ENCODE measurements around the gene ADIPOR2. TPM values are rescaled to one million over a fixed set of nuclear protein-coding genes. Genes with fewer than 3 reads are reported as not detected.

Gene ADIPOR2
- total and polyA plus RNA-seq, 10 of the 15 experiments (the other 5 are each of a cell fraction or from before 2014, with no cell fraction given) = 8.6 to 65.0 (median 38.0) TPM

GRCh38 chr12:1787714-1788113 is 96.8 kb downstream of the ADIPOR2 start (continued):
- TF ChIP-seq E2F8 (IDR thresholded peaks at IDR 0.05; ENCODE audit: low read depth, partially characterized antibody) (no peak), FOXM1 (IDR thresholded peaks at IDR 0.05; ENCODE audit: low read depth, low read length) (no peak)

- Histone ChIP-seq H3K4me1 (ENCODE audit: control insufficient read depth, insufficient read depth, low read length) (peaks cover 3% of the 10 kb centered on the region), H2AFZ (ENCODE audit: control insufficient read depth, low read depth, low read length) (no peak overlapping the region), H4K20me1 (ENCODE audit: control insufficient read depth, insufficient read depth) (no peaks in the 10 kb centered on the region), H3K4me3 (no peak overlapping the region), H3K27me3 (replicated peaks in 1 of 2; ENCODE audit: control insufficient read depth in 2 of 2, insufficient read depth in 2 of 2, low read length in 1 of 2) (no peaks in the 10 kb centered on the region), H3K9ac (ENCODE audit: control insufficient read depth, insufficient read depth, low read length) (no peak overlapping the region), H3K4me2 (ENCODE audit: control insufficient read depth, insufficient read depth) (no peak overlapping the region), H3K36me3 (ENCODE audit: control insufficient read depth in 2 of 2, insufficient read depth in 2 of 2, low read length in 1 of 2) (peaks cover 13% of the 10 kb centered on the region in 2 experiments), H3K27ac (ENCODE audit: control insufficient read depth, insufficient read depth) (no peak overlapping the region), H3K79me2 (ENCODE audit: control insufficient read depth, insufficient read depth, low read length) (no peaks in the 10 kb centered on the region), H3K9me3 (replicated peaks; ENCODE audit: control insufficient read depth, insufficient read depth, low read length) (no peaks in the 10 kb centered on the region)
- in situ Hi-C loops (cut with MboI) (loop anchor here (5.0 kb wide), 1 partner anchor 147 kb away; no protein-coding TSS in a partner anchor), intact Hi-C loops (cut with micrococcal nuclease; ENCODE audit: unreplicated experiment) (loop anchor here (5.0 to 10.0 kb wide), 3 partner anchors 93 to 494 kb away; no protein-coding TSS in a partner anchor)
- BruUV-seq (replicated peaks) = no TSS peak
- CTCF ChIA-PET = interaction anchor here (0.7 to 9.5 kb wide), 46 partner anchors 8 to 1349 kb away, joined by 3 to 434 read pairs (median 4); partner anchors contain the start of genes ADIPOR2 and WNT5B
- RAD21 ChIA-PET (ENCODE audit: unreplicated experiment) = interaction anchor here (1.0 to 5.9 kb wide), 16 partner anchors 9 to 672 kb away, joined by 4 to 234 read pairs (median 6); partner anchors contain the start of gene ADIPOR2
- ATAC-seq (no peak), FAIRE-seq (no peak), DNase-seq (ENCODE audit: low read depth, low spot score) (no peak)
- POLR2A ChIA-PET = interaction anchor here (0.7 to 1.6 kb wide), 4 partner anchors 137 to 150 kb away, joined by 3 to 5 read pairs (median 3); no protein-coding TSS in a partner anchor
- SMC1A ChIA-PET (ENCODE audit: uncharacterized antibody, unreplicated experiment) = interaction anchor here (0.7 to 7.6 kb wide), 28 partner anchors 9 to 692 kb away, joined by 3 to 202 read pairs (median 6); no protein-coding TSS in a partner anchor
- WGBS (ENCODE audit: insufficient coverage, insufficient replicate concordance, low lambda C conversion rate, missing lambda C conversion rate) = 75% methylated on average over 7 of the region's 7 CpGs
- TF ChIP-seq PBX3 (IDR thresholded peaks at IDR 0.05; ENCODE audit: insufficient replicate concordance, low read depth, low read length) (no peak), ASH2L (IDR thresholded peaks at IDR 0.05; ENCODE audit: borderline replicate concordance, low read depth) (no peak), SMC3 (IDR thresholded peaks at IDR 0.05; ENCODE audit: borderline replicate concordance, low read length) (no peak), USF2 (IDR thresholded peaks at IDR 0.05; ENCODE audit: borderline replicate concordance, low read depth, low read length) (no peak), ZSCAN29 (IDR thresholded peaks at IDR 0.05) (no peak), CHD1 (IDR thresholded peaks at IDR 0.05; ENCODE audit: low read depth, low read length) (no peak), SMAD5 (IDR thresholded peaks at IDR 0.05; ENCODE audit: low read depth) (no peak), ATF3 (IDR thresholded peaks at IDR 0.05; ENCODE audit: borderline replicate concordance, extremely low read depth, low read depth, low read length) (no peak), SIX5 (IDR thresholded peaks at IDR 0.05; ENCODE audit: low read depth, low read length, severe bottlenecking) (no peak), BCL11A (IDR thresholded peaks at IDR 0.05; ENCODE audit: low read depth, low read length) (no peak), NFYB (IDR thresholded peaks at IDR 0.05; ENCODE audit: insufficient read depth, low read depth, low read length) (no peak), POLR2A (IDR thresholded peaks at IDR 0.05; ENCODE audit: low read depth, low read length) (no peak), ZBTB33 (IDR thresholded peaks at IDR 0.05) (no peak), RELA (IDR thresholded peaks at IDR 0.05; ENCODE audit: borderline replicate concordance, partially characterized antibody) (no peak)
Measured at GRCh38 chr12:1790444-1790843, 99.6 kb downstream of the ADIPOR2 start.

Measured in GM12878 (cell line).